Testis (tissue), 3 donors: ENCODE results near the gene LIPA. TPM values are rescaled to one million over a fixed set of nuclear protein-coding genes. Genes with fewer than 3 reads are reported as not detected.

Experiments
- DNase-seq: peaks from one replicate; pipeline ENCODE4 v3.0.0-alpha.2; 2019
- H3K27ac ChIP-seq, 2 donors: fragments of 200-600 bp; sonication (generic); one replicate each; pipeline ENCODE4 v1.5.1; 2019
- H3K27me3 ChIP-seq: fragments of 200-600 bp; sonication (generic); one replicate; pipeline ENCODE4 v1.5.1; 2019
- H3K36me3 ChIP-seq: fragments of 200-600 bp; sonication (generic); one replicate; pipeline ENCODE4 v1.5.1; 2017; ENCODE audit warnings: low read depth; ENCODE audit errors: missing control alignments
- H3K4me1 ChIP-seq: fragments of 200-600 bp; sonication (generic); one replicate; pipeline ENCODE4 v1.5.1; 2019
- H3K4me3 ChIP-seq, 2 donors: fragments of 200-600 bp; sonication (generic); one replicate each; pipeline ENCODE4 v1.5.1; 2017 to 2019
- H3K9me3 ChIP-seq: fragments of 200-600 bp; sonication (generic); one replicate; pipeline ENCODE4 v1.5.1; 2017
- POLR2A ChIP-seq: fragments of 450-650 bp; IDR thresholded peaks from one replicate; pipeline ENCODE4 v1.6.1; 2017; ENCODE audit warnings: antibody characterized with exemption, mild to moderate bottlenecking, moderate library complexity
- WGBS, 2 donors: methylation state at CpG; one replicate each; pipeline ENCODE4 v1.1.5; 2018; 5-methylcytosine and 5-hydroxymethylcytosine counted together
- intact Hi-C: fragments of 100-400 bp; cut with DNase I; formaldehyde crosslinking; loops from one replicate; pipeline ENCODE4 v1.15.1; 2023; ENCODE audit warnings: low total_unique reads
- polyA plus RNA-seq: library from polyadenylated mRNA; stranded (reverse); fragments of 350-450 nt; fragmentation: Illumina TruSeq; extraction: RNeasy Lipid Tissue Mini Kit (QIAGEN cat#74804); gene quantifications from one replicate; pipeline ENCODE4 v1.2.3, GENCODE V29; 2014; ENCODE audit warnings: low read depth, low replicate concordance; ENCODE audit not compliant: insufficient read depth
- total RNA-seq, 2 donors: library from RNA; depleted of rRNA; stranded (reverse); fragments of >200 nt; gene quantifications; one replicate each; pipeline ENCODE4 v1.2.3, GENCODE V29; 2016
- TF ChIP-seq, protein P1 (sequence below), 3 experiments: fragments of 450-650 bp in 2 of 3; fragments of 200-600 bp in 1 of 3; sonication (generic) in 1 of 3; IDR thresholded peaks; one replicate each; pipeline ENCODE4 v1.5.1; 2016 to 2019; ENCODE audit warnings: antibody characterized with exemption in 3 of 3, mild to moderate bottlenecking in 2 of 3, moderate library complexity in 1 of 3

LIPA gene
- total and polyA plus RNA-seq, 3 donors from 2014 or later, result 13.3 to 32.3 (median 13.9) TPM

DNA sequence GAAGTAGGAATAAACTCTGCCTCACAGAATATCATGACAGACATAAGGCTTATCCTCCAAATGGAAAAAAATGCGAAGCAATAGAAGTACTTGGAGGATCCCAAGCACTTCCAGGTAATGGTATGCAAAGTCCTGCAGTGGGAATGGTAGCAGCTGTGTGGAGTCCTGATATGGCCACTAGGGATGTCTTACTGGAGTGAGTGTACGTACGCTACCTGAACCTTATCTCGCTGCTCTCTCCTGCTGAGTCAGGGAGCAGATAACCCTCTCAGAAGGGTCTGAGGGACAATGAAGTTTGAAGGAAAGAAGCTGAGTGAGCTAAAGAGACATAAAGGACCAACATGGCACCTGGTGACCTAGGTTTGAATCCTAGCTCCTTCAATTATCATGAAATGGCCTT, 86.7 kb downstream of the LIPA start:
- Histone ChIP-seq H3K27me3 (no peaks in the 10 kb centered on the region), H3K4me3 (no peak overlapping the region), H3K9me3 (no peaks in the 10 kb centered on the region), H3K4me1 (no peaks in the 10 kb centered on the region), H3K27ac (no peak overlapping the region), H3K36me3 (no peaks in the 10 kb centered on the region)
- DNase-seq, result no peak
- no peak for TF ChIP-seq POLR2A
- TF ChIP-seq, protein P1, sequence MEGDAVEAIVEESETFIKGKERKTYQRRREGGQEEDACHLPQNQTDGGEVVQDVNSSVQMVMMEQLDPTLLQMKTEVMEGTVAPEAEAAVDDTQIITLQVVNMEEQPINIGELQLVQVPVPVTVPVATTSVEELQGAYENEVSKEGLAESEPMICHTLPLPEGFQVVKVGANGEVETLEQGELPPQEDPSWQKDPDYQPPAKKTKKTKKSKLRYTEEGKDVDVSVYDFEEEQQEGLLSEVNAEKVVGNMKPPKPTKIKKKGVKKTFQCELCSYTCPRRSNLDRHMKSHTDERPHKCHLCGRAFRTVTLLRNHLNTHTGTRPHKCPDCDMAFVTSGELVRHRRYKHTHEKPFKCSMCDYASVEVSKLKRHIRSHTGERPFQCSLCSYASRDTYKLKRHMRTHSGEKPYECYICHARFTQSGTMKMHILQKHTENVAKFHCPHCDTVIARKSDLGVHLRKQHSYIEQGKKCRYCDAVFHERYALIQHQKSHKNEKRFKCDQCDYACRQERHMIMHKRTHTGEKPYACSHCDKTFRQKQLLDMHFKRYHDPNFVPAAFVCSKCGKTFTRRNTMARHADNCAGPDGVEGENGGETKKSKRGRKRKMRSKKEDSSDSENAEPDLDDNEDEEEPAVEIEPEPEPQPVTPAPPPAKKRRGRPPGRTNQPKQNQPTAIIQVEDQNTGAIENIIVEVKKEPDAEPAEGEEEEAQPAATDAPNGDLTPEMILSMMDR (IDR thresholded peaks at IDR 0.05), result no peak
- intact Hi-C loops, result no loop called here
- WGBS, 2 donors, result 89 to 92% methylated on average over 4 of the region's 4 CpGs

DNA sequence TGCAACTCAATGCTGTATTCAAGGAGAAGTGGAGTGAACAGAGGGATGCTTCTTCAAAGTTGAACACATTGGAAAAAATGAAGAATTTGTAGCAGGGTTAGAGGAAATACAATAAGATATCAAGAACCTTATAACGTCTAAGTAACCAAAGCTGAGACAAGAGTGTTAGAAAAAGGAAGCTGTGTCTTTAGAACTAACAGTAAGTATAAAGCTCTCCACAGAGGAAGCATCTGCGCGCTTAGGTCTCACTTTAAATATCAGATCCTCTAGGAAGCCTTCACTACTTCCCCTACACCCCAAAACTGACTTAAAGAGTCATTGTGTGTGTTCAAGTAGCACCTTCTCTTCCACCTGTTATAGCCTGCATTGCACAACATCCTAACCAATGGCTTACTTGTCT, 87.5 kb downstream of the LIPA start:
- H3K27ac ChIP-seq, result no peak overlapping the region
- WGBS, 2 donors, result 74 to 85% methylated on average over 3 of the region's 3 CpGs
- TF ChIP-seq, protein P1 (IDR thresholded peaks at IDR 0.05), result no peak
- no peak for TF ChIP-seq POLR2A
- no peaks in the 10 kb centered on the region for H3K27me3 ChIP-seq
- no peaks in the 10 kb centered on the region for H3K4me1 ChIP-seq
- no peak overlapping the region for H3K4me3 ChIP-seq
- no peaks in the 10 kb centered on the region for H3K36me3 ChIP-seq
- intact Hi-C loops, result no loop called here
- peak; percentile 14 for DNase-seq
- no peaks in the 10 kb centered on the region for H3K9me3 ChIP-seq

Other genes with a start within 250 kb of the LIPA start
- under 1 TPM in 1 of 2 donors, not detected in 1; 0.25 TPM for gene CH25H, start 44.5 kb downstream of the LIPA start, total RNA-seq
- 0.25 TPM for gene CH25H, start 44.5 kb downstream of the LIPA start, polyA plus RNA-seq
- 1 to 10 TPM; 1.3 to 1.6 TPM for gene IFIT2, start 50.3 kb upstream of the LIPA start, total RNA-seq
- 4.3 TPM for gene IFIT2, start 50.3 kb upstream of the LIPA start, polyA plus RNA-seq
- 1 to 10 TPM; 5.4 to 6.9 TPM for gene IFIT3, start 76.2 kb upstream of the LIPA start, total RNA-seq
- 10.6 TPM for gene IFIT3, start 76.2 kb upstream of the LIPA start, polyA plus RNA-seq
- not detected for gene IFIT1B, start 126.3 kb upstream of the LIPA start, total RNA-seq
- not detected for gene IFIT1B, start 126.3 kb upstream of the LIPA start, polyA plus RNA-seq
- gene IFIT1, start 140.8 kb upstream of the LIPA start, total RNA-seq, result 10 to 100 TPM; 13.1 to 15.3 TPM
- 14.8 TPM for gene IFIT1, start 140.8 kb upstream of the LIPA start, polyA plus RNA-seq
- gene IFIT5, start 162.8 kb upstream of the LIPA start, total RNA-seq, result 1 to 10 TPM; 8.2 to 9.2 TPM
- gene IFIT5, start 162.8 kb upstream of the LIPA start, polyA plus RNA-seq, result 6.9 TPM